Cardiac muscle cell (in vitro differentiated cells and primary cell): ENCODE measurements around the gene CMTM4. TPM values are rescaled to one million over a fixed set of nuclear protein-coding genes. Genes with fewer than 3 reads are reported as not detected.

Experiments used
- DNase-seq, 2 donors: peaks; one replicate each; pipeline versions ENCODE4 v3.0.0 to v3.0.0-alpha.2; 2010 to 2017; ENCODE audit warnings: low read depth in 1 of 2, low spot score in 1 of 2
- H3K27ac ChIP-seq: fragments of 200-600 bp; sonication (generic); 2 replicates; pipeline ENCODE4 v1.5.1; 2016
- H3K27me3 ChIP-seq: fragments of 200-600 bp; sonication (generic); 2 replicates; pipeline ENCODE4 v1.6.0; 2016; ENCODE audit warnings: control low read depth
- H3K36me3 ChIP-seq: fragments of 200-600 bp; sonication (generic); 2 replicates; pipeline ENCODE4 v1.5.1; 2016; ENCODE audit warnings: control low read depth
- H3K4me1 ChIP-seq: fragments of 200-600 bp; sonication (generic); 2 replicates; pipeline ENCODE4 v1.8.1; 2017; ENCODE audit warnings: low read depth, mild to moderate bottlenecking, mixed run types
- H3K4me3 ChIP-seq: fragments of 200-600 bp; sonication (generic); 2 replicates; pipeline ENCODE4 v1.5.1; 2016; ENCODE audit warnings: mild to moderate bottlenecking
- H3K9me3 ChIP-seq: fragments of 200-600 bp; sonication (generic); 2 replicates; pipeline ENCODE4 v1.5.1; 2017; ENCODE audit warnings: low read depth, mild to moderate bottlenecking, control low read depth
- polyA plus RNA-seq: library from polyadenylated mRNA; unstranded; fragments of >200 nt; fragmentation: Nextera tagmentation; extraction: Ambion mirVana; gene quantifications from 2 replicates; pipeline ENCODE4 v1.2.1, GENCODE V29; 2016
- total RNA-seq: library from RNA; depleted of rRNA; stranded (reverse); fragments of >200 nt; gene quantifications from 2 replicates; pipeline ENCODE4 v1.2.3, GENCODE V29; 2016
- TF ChIP-seq, protein P1 (sequence below): IDR thresholded peaks from 2 replicates; pipeline ENCODE4 v1.5.1; 2012; ENCODE audit warnings: low read depth, mild to moderate bottlenecking, low read length

CMTM4 gene
- total and polyA plus RNA-seq, 2 experiments from 2014 or later, result 19.7 to 61.6 TPM

- H3K4me1 ChIP-seq, result peaks cover 25% of the 10 kb centered on the region
- no peak for DNase-seq
- no peak overlapping the region for H3K4me3 ChIP-seq
- H3K27ac ChIP-seq, result peak overlapping the region; percentile 77
- no peaks in the 10 kb centered on the region for H3K36me3 ChIP-seq
- H3K9me3 ChIP-seq, result no peaks in the 10 kb centered on the region
- H3K27me3 ChIP-seq, result no peaks in the 10 kb centered on the region
- TF ChIP-seq, protein P1, sequence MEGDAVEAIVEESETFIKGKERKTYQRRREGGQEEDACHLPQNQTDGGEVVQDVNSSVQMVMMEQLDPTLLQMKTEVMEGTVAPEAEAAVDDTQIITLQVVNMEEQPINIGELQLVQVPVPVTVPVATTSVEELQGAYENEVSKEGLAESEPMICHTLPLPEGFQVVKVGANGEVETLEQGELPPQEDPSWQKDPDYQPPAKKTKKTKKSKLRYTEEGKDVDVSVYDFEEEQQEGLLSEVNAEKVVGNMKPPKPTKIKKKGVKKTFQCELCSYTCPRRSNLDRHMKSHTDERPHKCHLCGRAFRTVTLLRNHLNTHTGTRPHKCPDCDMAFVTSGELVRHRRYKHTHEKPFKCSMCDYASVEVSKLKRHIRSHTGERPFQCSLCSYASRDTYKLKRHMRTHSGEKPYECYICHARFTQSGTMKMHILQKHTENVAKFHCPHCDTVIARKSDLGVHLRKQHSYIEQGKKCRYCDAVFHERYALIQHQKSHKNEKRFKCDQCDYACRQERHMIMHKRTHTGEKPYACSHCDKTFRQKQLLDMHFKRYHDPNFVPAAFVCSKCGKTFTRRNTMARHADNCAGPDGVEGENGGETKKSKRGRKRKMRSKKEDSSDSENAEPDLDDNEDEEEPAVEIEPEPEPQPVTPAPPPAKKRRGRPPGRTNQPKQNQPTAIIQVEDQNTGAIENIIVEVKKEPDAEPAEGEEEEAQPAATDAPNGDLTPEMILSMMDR, result no peak
Measured at GRCh38 chr16:66678337-66678736, 18.2 kb downstream of the CMTM4 start.

GRCh38 chr16:66677836-66678235 is 18.7 kb downstream of the CMTM4 start:
- TF ChIP-seq, protein P1, result no peak

GRCh38 chr16:66677179-66677578 is 19.4 kb downstream of the CMTM4 start:
- Histone ChIP-seq H3K4me3 (no peak overlapping the region), H3K27ac (peak overlapping the region; percentile 77), H3K9me3 (no peaks in the 10 kb centered on the region), H3K27me3 (no peaks in the 10 kb centered on the region), H3K4me1 (peaks cover 25% of the 10 kb centered on the region), H3K36me3 (no peaks in the 10 kb centered on the region)
- no peak for DNase-seq
- TF ChIP-seq, protein P1, result no peak

More at GRCh38 chr16:66677836-66678235, 18.7 kb downstream of the CMTM4 start:
- DNase-seq, result no peak
- H3K4me1 ChIP-seq, result peaks cover 25% of the 10 kb centered on the region
- H3K27me3 ChIP-seq, result no peaks in the 10 kb centered on the region
- no peak overlapping the region for H3K4me3 ChIP-seq
- peak overlapping the region; percentile 77 for H3K27ac ChIP-seq
- no peaks in the 10 kb centered on the region for H3K9me3 ChIP-seq
- no peaks in the 10 kb centered on the region for H3K36me3 ChIP-seq

DNA sequence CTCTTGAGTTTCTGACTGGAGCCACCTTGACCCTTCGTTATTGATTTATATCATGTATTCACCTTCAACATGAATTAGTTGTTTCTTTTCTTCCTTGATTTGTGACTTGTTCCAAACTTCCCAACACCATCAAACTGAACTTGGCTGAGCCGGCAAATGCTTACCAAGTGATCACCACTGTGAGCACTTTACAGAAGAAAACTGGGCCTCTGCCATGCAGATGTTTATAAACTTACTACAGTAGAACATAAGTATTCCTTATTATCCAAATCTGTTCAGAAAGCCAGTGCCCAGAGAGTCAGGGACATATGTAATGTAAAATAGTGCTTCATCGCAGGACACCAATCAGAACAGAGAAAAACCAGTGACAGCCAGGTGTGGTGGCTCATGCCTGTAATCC is 19.9 kb downstream of the CMTM4 start:
- Histone ChIP-seq H3K36me3 (no peaks in the 10 kb centered on the region), H3K4me1 (peaks cover 25% of the 10 kb centered on the region), H3K27me3 (no peaks in the 10 kb centered on the region), H3K27ac (peak overlapping the region; percentile 77), H3K9me3 (no peaks in the 10 kb centered on the region), H3K4me3 (no peak overlapping the region)
- DNase-seq, result no peak
- TF ChIP-seq, protein P1, result no peak

GRCh38 chr16:66673691-66674090 is 22.9 kb downstream of the CMTM4 start:
- DNase-seq, result no peak
- no peaks in the 10 kb centered on the region for H3K27me3 ChIP-seq
- no peaks in the 10 kb centered on the region for H3K9me3 ChIP-seq
- H3K27ac ChIP-seq, result no peak overlapping the region
- TF ChIP-seq, protein P1, result no peak
- H3K4me1 ChIP-seq, result peaks cover 23% of the 10 kb centered on the region
- H3K36me3 ChIP-seq, result no peaks in the 10 kb centered on the region
- no peak overlapping the region for H3K4me3 ChIP-seq
